ENCODE results near the gene ARHGAP35.

ARHGAP35 gene

DNA sequence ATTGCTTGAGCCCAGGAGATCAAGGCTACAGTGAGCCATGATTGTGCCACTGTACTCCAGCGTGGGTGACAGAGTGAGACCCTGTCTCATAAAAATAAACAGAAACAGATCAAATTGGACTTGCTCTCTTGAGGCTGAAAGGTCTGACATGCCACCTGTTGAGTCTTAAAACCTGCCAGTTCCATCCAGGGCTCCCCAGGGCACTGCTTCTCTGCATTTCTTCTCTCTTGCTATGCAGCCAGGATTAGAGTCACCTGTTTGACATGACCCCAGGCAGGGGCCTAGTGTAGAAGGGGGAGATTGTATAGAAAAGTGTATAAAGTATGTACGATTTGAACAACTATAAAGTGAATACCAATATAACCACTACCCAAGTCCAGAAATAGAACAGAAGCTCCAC lies 45.4 kb downstream of the ARHGAP35 start:
- DNase-seq: no peak

DNA sequence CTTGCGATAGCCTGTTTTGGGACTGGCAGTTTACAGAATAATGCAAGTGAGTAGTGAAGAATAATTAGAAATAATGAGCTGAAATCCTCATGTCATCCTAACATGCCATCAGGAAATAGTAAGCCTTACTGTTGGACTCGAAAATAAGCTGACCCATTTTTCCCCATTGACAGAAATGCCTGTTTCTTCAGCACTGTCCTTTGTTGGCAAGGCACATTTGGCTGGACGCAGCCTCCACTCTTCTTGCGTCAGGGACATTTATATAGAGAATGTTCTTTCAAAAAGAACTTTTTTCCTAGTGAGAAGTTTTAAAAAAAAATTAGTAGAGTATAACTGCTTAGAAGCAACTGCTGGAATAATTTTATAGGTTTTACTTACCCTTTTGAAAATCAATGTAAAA lies 47.1 kb downstream of the ARHGAP35 start:
- DNase-seq: no peak

DNA sequence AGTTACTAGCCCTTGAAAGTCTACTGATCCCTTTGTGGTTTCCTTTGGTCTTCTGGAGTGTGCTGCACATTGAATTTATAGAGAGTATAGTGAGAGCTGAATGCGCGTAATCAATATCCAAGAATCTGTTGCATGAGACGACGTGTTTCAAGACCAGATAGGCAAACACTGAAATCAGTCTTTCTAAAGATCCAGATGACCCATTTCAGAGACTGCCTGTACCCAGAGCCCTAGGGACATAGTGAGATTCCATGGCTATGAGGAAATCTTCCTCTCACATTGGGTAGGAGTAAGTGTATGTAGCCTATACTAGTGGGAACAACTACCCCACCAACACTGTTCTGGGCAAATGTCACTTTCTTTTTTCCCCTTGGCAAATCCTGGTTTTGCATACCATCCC lies 48.6 kb downstream of the ARHGAP35 start:
- DNase-seq: no peak
